Peyer's patch (tissue), 4 donors: ENCODE measurements around the gene DUXB.

ENCODE experiments used
- CTCF ChIP-seq, 6 experiments: fragments of 450-650 bp in 4 of 6; fragments of 200-600 bp in 2 of 6; sonication (generic) in 1 of 6; IDR thresholded peaks; one replicate each; pipeline ENCODE4 v1.5.1; 2017 to 2019; ENCODE audit warnings: antibody characterized with exemption in 6 of 6, mild to moderate bottlenecking in 3 of 6, moderate library complexity in 1 of 6
- POLR2A ChIP-seq, 2 donors: fragments of 450-650 bp; IDR thresholded peaks; one replicate each; pipeline ENCODE4 v1.5.1; 2017; ENCODE audit warnings: antibody characterized with exemption in 2 of 2, mild to moderate bottlenecking in 2 of 2, moderate library complexity in 2 of 2

GRCh38 chr16:75653922-75654321, 47.3 kb downstream of the DUXB start:
- TF ChIP-seq CTCF (IDR thresholded peaks at IDR 0.05) (no peak), POLR2A (IDR thresholded peaks at IDR 0.05) (no peak)
